ENCODE results near the gene CHD2.

DNA sequence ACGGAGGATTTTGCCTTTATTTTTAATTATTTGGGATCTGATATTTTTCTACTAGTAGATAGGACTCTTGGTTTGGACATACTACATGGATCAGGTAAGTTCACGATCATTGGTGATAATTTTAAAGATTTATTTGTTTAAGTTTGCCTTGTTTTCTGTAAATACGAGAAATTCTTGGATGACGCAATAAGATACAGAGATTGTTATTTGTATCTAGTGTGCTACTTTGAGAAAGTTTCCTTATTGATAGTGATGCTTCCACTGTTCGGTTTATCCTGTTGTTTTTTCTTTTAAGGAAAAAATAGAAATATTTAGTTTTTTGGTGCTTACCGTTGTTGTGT is 577 bp downstream of the CHD2 start:
- TF ChIP-seq POLR2A (IDR thresholded peaks at IDR 0.05), result no peak
- TF ChIP-seq, protein P1, sequence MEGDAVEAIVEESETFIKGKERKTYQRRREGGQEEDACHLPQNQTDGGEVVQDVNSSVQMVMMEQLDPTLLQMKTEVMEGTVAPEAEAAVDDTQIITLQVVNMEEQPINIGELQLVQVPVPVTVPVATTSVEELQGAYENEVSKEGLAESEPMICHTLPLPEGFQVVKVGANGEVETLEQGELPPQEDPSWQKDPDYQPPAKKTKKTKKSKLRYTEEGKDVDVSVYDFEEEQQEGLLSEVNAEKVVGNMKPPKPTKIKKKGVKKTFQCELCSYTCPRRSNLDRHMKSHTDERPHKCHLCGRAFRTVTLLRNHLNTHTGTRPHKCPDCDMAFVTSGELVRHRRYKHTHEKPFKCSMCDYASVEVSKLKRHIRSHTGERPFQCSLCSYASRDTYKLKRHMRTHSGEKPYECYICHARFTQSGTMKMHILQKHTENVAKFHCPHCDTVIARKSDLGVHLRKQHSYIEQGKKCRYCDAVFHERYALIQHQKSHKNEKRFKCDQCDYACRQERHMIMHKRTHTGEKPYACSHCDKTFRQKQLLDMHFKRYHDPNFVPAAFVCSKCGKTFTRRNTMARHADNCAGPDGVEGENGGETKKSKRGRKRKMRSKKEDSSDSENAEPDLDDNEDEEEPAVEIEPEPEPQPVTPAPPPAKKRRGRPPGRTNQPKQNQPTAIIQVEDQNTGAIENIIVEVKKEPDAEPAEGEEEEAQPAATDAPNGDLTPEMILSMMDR (IDR thresholded peaks at IDR 0.05), result no peak
